Measurements from ENCODE around the gene PPP2R2C. TPM values are rescaled to one million over a fixed set of nuclear protein-coding genes. Genes with fewer than 3 reads are reported as not detected.

The PPP2R2C gene
- total and polyA plus RNA-seq, 10 donors: 0.07 to 1.3 (median 0.23) TPM; not detected in 1

DNA sequence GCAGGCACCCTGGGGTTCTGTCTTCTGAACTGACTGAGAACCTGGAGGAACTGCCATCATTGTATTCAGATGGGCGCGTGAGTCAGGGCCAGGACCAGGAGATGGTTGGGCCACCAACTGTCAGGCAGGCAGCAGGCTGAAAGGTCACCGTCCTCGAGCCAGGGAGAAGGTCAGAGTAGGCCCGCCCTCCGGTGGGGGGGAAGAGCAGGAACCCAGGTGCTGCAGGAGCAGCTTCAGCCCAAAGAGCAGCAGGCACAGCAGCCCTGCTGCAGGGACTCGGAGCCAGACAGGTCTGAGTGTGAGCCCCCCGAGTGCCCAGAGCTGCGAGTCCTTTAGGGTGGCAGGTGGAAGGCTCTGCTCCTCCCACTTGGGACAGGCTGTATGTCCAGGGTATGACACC is 176.4 kb downstream of the PPP2R2C start:
- Histone ChIP-seq H3K27me3 (replicated peaks in 1 of 7) (no peaks in the 10 kb centered on the region), H3K4me3 (no peak overlapping the region), H3K36me3 (peaks cover 0 to 95% (median 36%) of the 10 kb centered on the region in 6 donors), H3K4me1 (peaks cover 0 to 8% (median 0%) of the 10 kb centered on the region in 6 donors), H3K9me3 (no peaks in the 10 kb centered on the region), H3K27ac (no peak overlapping the region)
- DNase-seq: no peak
- intact Hi-C loops (cut with DNase I; ENCODE audit: low total_unique reads): no loop called here
- WGBS, 5 donors: 90 to 100% (median 91%) methylated on average over 3 to 9 of the region's 9 CpGs
- no peak for TF ChIP-seq POLR2AphosphoS5 (IDR thresholded peaks at IDR 0.05)
- TF ChIP-seq POLR2A (IDR thresholded peaks at IDR 0.05): no peak
- TF ChIP-seq, protein P1, sequence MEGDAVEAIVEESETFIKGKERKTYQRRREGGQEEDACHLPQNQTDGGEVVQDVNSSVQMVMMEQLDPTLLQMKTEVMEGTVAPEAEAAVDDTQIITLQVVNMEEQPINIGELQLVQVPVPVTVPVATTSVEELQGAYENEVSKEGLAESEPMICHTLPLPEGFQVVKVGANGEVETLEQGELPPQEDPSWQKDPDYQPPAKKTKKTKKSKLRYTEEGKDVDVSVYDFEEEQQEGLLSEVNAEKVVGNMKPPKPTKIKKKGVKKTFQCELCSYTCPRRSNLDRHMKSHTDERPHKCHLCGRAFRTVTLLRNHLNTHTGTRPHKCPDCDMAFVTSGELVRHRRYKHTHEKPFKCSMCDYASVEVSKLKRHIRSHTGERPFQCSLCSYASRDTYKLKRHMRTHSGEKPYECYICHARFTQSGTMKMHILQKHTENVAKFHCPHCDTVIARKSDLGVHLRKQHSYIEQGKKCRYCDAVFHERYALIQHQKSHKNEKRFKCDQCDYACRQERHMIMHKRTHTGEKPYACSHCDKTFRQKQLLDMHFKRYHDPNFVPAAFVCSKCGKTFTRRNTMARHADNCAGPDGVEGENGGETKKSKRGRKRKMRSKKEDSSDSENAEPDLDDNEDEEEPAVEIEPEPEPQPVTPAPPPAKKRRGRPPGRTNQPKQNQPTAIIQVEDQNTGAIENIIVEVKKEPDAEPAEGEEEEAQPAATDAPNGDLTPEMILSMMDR (IDR thresholded peaks at IDR 0.05 in 8 of 11, conservative IDR thresholded peaks at IDR 0.05 in 3 of 11): no peak

DNA sequence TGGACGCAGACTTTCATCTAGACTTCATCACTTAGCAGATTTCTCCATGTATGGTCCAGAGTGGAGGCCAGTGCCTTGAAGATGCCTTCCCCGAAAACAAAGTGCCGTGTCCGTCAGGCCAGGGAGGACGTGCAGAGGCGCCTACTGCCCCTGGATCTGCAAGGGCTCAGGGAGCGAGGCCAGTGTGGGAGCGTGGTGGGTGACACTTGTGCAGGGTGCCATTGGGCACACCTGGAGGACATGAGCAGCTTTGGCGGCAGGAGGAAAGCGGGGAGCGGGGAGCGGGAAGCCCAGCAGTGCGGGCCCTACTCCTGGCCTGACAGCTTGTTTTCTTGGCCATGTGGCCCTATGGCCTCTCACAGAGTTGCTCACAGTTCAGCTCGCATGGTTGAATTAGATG is 176.9 kb downstream of the PPP2R2C start:
- Histone ChIP-seq H3K36me3 (peaks cover 0 to 95% (median 31%) of the 10 kb centered on the region in 6 donors), H3K4me3 (no peak overlapping the region), H3K27ac (no peak overlapping the region), H3K9me3 (no peaks in the 10 kb centered on the region), H3K4me1 (peaks cover 0 to 8% (median 0%) of the 10 kb centered on the region in 6 donors), H3K27me3 (replicated peaks in 1 of 7) (no peaks in the 10 kb centered on the region)
- WGBS, 5 donors: 94 to 96% (median 95%) methylated on average over 12 to 14 of the region's 14 CpGs
- no peak for DNase-seq
- intact Hi-C loops (cut with DNase I; ENCODE audit: low total_unique reads): no loop called here
- TF ChIP-seq, protein P1 (IDR thresholded peaks at IDR 0.05 in 8 of 11, conservative IDR thresholded peaks at IDR 0.05 in 3 of 11): no peak
- peak in 1 of 3 donors; percentile 6 for TF ChIP-seq POLR2AphosphoS5 (IDR thresholded peaks at IDR 0.05)

DNA sequence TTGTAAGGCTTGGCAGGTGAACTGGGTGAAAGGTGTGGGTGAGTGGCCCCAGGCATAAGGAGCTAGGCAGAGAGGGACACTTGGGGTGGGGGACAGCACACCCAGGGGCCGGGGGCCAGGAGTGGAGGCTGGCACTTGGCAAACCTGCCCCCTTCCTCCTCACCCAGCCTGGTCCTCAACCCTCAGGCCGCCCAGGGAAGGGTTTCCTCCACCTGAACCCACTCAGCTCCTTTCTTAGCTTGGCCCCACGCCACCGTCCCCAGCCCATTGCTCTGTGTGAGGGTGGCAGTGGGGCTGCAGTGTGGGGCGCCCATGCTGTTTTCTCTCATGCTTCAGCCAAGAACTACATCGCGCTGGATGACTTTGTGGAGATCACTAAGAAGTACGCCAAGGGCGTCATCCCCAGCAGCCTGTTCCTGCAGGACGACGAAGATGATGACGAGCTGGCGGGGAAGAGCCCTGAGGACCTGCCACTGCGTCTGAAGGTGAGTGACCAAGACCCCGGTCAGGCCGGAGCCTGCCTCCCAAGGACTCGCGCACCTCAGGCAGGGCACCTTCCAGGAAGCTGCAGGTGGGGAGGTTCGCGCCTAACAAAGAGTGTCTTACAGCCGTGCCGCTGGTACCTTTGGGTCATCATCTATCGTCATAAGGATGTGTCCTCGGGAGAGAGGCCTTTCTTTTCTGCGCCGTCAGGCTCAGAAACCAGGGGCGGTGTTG is 177.6 kb downstream of the PPP2R2C start:
- no peak overlapping the region for H3K27ac ChIP-seq
- TF ChIP-seq POLR2A (IDR thresholded peaks at IDR 0.05) (no peak), POLR2AphosphoS5 (IDR thresholded peaks at IDR 0.05) (no peak)
- TF ChIP-seq, protein P1 (IDR thresholded peaks at IDR 0.05 in 8 of 11, conservative IDR thresholded peaks at IDR 0.05 in 3 of 11): no peak
- H3K9me3 ChIP-seq: no peaks in the 10 kb centered on the region
- intact Hi-C loops (cut with DNase I; ENCODE audit: low total_unique reads): no loop called here
- no peaks in the 10 kb centered on the region for H3K27me3 ChIP-seq (replicated peaks in 1 of 7)
- WGBS, 5 donors: 93 to 98% (median 94%) methylated on average over 26 to 27 of the region's 27 CpGs
- peaks cover 0 to 95% (median 29%) of the 10 kb centered on the region in 6 donors for H3K36me3 ChIP-seq
- no peak for DNase-seq
- peaks cover 0 to 8% (median 0%) of the 10 kb centered on the region in 6 donors for H3K4me1 ChIP-seq
- H3K4me3 ChIP-seq: no peak overlapping the region

DNA sequence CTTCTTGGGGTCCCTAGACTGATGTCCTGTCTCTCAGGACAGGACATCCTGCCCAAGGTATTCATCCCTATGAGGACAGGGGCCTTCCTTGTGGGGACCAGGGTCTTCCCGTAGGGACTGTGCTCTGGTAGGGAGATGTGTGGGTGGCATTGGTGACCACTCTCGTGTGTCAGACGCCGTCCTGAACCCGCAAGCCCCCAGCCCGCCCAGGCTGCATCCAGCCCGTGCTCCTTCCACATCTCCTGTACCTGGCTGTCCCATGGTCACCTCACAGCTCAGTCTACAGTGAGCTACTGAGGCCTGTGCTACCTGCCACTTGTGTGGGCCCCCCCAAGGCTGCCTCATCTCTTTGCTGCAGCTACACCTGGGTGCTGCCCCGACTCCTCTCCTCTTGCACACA is 178.8 kb downstream of the PPP2R2C start:
- Histone ChIP-seq H3K27ac (no peak overlapping the region), H3K9me3 (no peaks in the 10 kb centered on the region), H3K4me3 (no peak overlapping the region), H3K4me1 (peaks cover 0 to 8% (median 0%) of the 10 kb centered on the region in 6 donors), H3K27me3 (replicated peaks in 1 of 7) (no peaks in the 10 kb centered on the region), H3K36me3 (peaks cover 0 to 99% (median 29%) of the 10 kb centered on the region in 6 donors)
- WGBS, 5 donors: 84 to 92% (median 89%) methylated on average over 7 to 8 of the region's 8 CpGs
- DNase-seq: no peak
- TF ChIP-seq POLR2A (IDR thresholded peaks at IDR 0.05) (no peak), POLR2AphosphoS5 (IDR thresholded peaks at IDR 0.05) (no peak)
- TF ChIP-seq, protein P1 (IDR thresholded peaks at IDR 0.05 in 8 of 11, conservative IDR thresholded peaks at IDR 0.05 in 3 of 11): no peak
- intact Hi-C loops (cut with DNase I; ENCODE audit: low total_unique reads): no loop called here
